Hepatocyte (in vitro differentiated cells): Measurements from ENCODE around the gene MZT1.

ENCODE experiments used
- CTCF ChIP-seq: fragments of 200-600 bp; sonication (generic); IDR thresholded peaks from 2 replicates; pipeline ENCODE4 v1.5.1; 2016; ENCODE audit warnings: antibody characterized with exemption, mild to moderate bottlenecking; ENCODE audit not compliant: poor library complexity
- EZH2 ChIP-seq: fragments of 200-600 bp; sonication (generic); IDR thresholded peaks from 2 replicates; pipeline ENCODE4 v1.6.1; 2016; ENCODE audit warnings: antibody characterized with exemption, mild to moderate bottlenecking, borderline replicate concordance
- EZH2phosphoT487 ChIP-seq: fragments of 200-600 bp; sonication (generic); IDR thresholded peaks from one replicate; pipeline ENCODE4 v1.6.1; 2018; ENCODE audit warnings: antibody characterized with exemption, mild to moderate bottlenecking, low read depth, moderate library complexity; ENCODE audit not compliant: unreplicated experiment, severe bottlenecking

- no peak for TF ChIP-seq EZH2
- TF ChIP-seq CTCF = no peak
- TF ChIP-seq EZH2phosphoT487 = no peak
Measured at GRCh38 chr13:72677431-72677830, 50.0 kb downstream of the MZT1 start.
